ENCODE data around the gene PRKCH.

The PRKCH gene

GRCh38 chr14:61466249-61466904, 145.0 kb downstream of the PRKCH start:
- H2BK120ac ChIP-seq (ENCODE audit: low read depth, low read length): no peak overlapping the region
- H3K9ac ChIP-seq (ENCODE audit: low read length): peak overlapping the region; percentile 8
- no peak overlapping the region for H3K4me2 ChIP-seq (ENCODE audit: low read length)
- H3K18ac ChIP-seq (ENCODE audit: low read length): no peak overlapping the region
- H2BK5ac ChIP-seq (ENCODE audit: low read length): no peak overlapping the region
- no peak overlapping the region for H4K5ac ChIP-seq (ENCODE audit: low read length)
- no peak overlapping the region for H3K4ac ChIP-seq (ENCODE audit: low read depth, low read length)
- H3K27ac ChIP-seq (ENCODE audit: low read depth, low read length): no peak overlapping the region
- H3K79me1 ChIP-seq (ENCODE audit: low read length): no peaks in the 10 kb centered on the region
- no peak overlapping the region for H2AK5ac ChIP-seq (ENCODE audit: low read length)
- H3K4me3 ChIP-seq (ENCODE audit: low read length): no peak overlapping the region
- H3K4me1 ChIP-seq (ENCODE audit: control insufficient read depth, low read depth, low read length): peaks cover 8% of the 10 kb centered on the region
- no peak overlapping the region for H3K23ac ChIP-seq (ENCODE audit: low read length)
- no peaks in the 10 kb centered on the region for H3K79me2 ChIP-seq (ENCODE audit: control insufficient read depth, insufficient read depth, low read length)
- WGBS (ENCODE audit: extremely low coverage, insufficient coverage, low lambda C conversion rate): no CpG with 5 or more reads among the region's 17 CpGs
- peak overlapping the region; percentile 65 for H3K56ac ChIP-seq (ENCODE audit: low read length)
- no peaks in the 10 kb centered on the region for H3K27me3 ChIP-seq (ENCODE audit: insufficient read depth, low read length, poor library complexity)
- no peaks in the 10 kb centered on the region for H3K36me3 ChIP-seq (ENCODE audit: control insufficient read depth, insufficient read depth, low read length)
- H4K8ac ChIP-seq (ENCODE audit: low read depth, low read length): no peak overlapping the region
- no peak overlapping the region for H2BK15ac ChIP-seq (replicated peaks; ENCODE audit: low read depth)
- DNase-seq: peak; percentile 87

GRCh38 chr14:61466905-61467280, 145.5 kb downstream of the PRKCH start:
- Histone ChIP-seq H2BK120ac (ENCODE audit: low read depth, low read length) (no peak overlapping the region), H4K5ac (ENCODE audit: low read length) (no peak overlapping the region), H2BK5ac (ENCODE audit: low read length) (no peak overlapping the region), H4K8ac (ENCODE audit: low read depth, low read length) (no peak overlapping the region), H3K27ac (ENCODE audit: low read depth, low read length) (no peak overlapping the region), H3K79me1 (ENCODE audit: low read length) (no peaks in the 10 kb centered on the region), H3K18ac (ENCODE audit: low read length) (no peak overlapping the region), H2BK15ac (replicated peaks; ENCODE audit: low read depth) (no peak overlapping the region), H3K9ac (ENCODE audit: low read length) (no peak overlapping the region), H3K4me3 (ENCODE audit: low read length) (no peak overlapping the region), H3K4me2 (ENCODE audit: low read length) (no peak overlapping the region), H3K4me1 (ENCODE audit: control insufficient read depth, low read depth, low read length) (peaks cover 8% of the 10 kb centered on the region), H3K27me3 (ENCODE audit: insufficient read depth, low read length, poor library complexity) (no peaks in the 10 kb centered on the region), H2AK5ac (ENCODE audit: low read length) (no peak overlapping the region), H3K23ac (ENCODE audit: low read length) (no peak overlapping the region), H3K4ac (ENCODE audit: low read depth, low read length) (no peak overlapping the region), H3K36me3 (ENCODE audit: control insufficient read depth, insufficient read depth, low read length) (no peaks in the 10 kb centered on the region), H3K56ac (ENCODE audit: low read length) (no peak overlapping the region), H3K79me2 (ENCODE audit: control insufficient read depth, insufficient read depth, low read length) (no peaks in the 10 kb centered on the region)
- DNase-seq: no peak
- no CpG with 5 or more reads among the region's 3 CpGs for WGBS (ENCODE audit: extremely low coverage, insufficient coverage, low lambda C conversion rate)

GRCh38 chr14:61467296-61467695, 145.9 kb downstream of the PRKCH start:
- Histone ChIP-seq H3K23ac (ENCODE audit: low read length) (no peak overlapping the region), H3K36me3 (ENCODE audit: control insufficient read depth, insufficient read depth, low read length) (no peaks in the 10 kb centered on the region), H4K5ac (ENCODE audit: low read length) (no peak overlapping the region), H2AK5ac (ENCODE audit: low read length) (no peak overlapping the region), H2BK5ac (ENCODE audit: low read length) (no peak overlapping the region), H3K56ac (ENCODE audit: low read length) (peak overlapping the region; percentile 29), H3K18ac (ENCODE audit: low read length) (no peak overlapping the region), H3K4me1 (ENCODE audit: control insufficient read depth, low read depth, low read length) (peaks cover 8% of the 10 kb centered on the region), H3K27me3 (ENCODE audit: insufficient read depth, low read length, poor library complexity) (no peaks in the 10 kb centered on the region), H2BK120ac (ENCODE audit: low read depth, low read length) (no peak overlapping the region), H2BK15ac (replicated peaks; ENCODE audit: low read depth) (no peak overlapping the region), H3K4ac (ENCODE audit: low read depth, low read length) (no peak overlapping the region), H3K79me1 (ENCODE audit: low read length) (no peaks in the 10 kb centered on the region), H3K79me2 (ENCODE audit: control insufficient read depth, insufficient read depth, low read length) (no peaks in the 10 kb centered on the region), H4K8ac (ENCODE audit: low read depth, low read length) (no peak overlapping the region), H3K27ac (ENCODE audit: low read depth, low read length) (no peak overlapping the region), H3K9ac (ENCODE audit: low read length) (no peak overlapping the region), H3K4me2 (ENCODE audit: low read length) (no peak overlapping the region), H3K4me3 (ENCODE audit: low read length) (no peak overlapping the region)
- no peak for DNase-seq
- WGBS (ENCODE audit: extremely low coverage, insufficient coverage, low lambda C conversion rate): no CpG with 5 or more reads among the region's 7 CpGs

- Histone ChIP-seq H2BK15ac (replicated peaks; ENCODE audit: low read depth) (no peak overlapping the region), H3K4me3 (ENCODE audit: low read length) (no peak overlapping the region), H3K27me3 (ENCODE audit: insufficient read depth, low read length, poor library complexity) (no peaks in the 10 kb centered on the region), H3K56ac (ENCODE audit: low read length) (no peak overlapping the region), H3K79me2 (ENCODE audit: control insufficient read depth, insufficient read depth, low read length) (no peaks in the 10 kb centered on the region), H3K4me2 (ENCODE audit: low read length) (no peak overlapping the region), H3K4ac (ENCODE audit: low read depth, low read length) (no peak overlapping the region), H2BK120ac (ENCODE audit: low read depth, low read length) (no peak overlapping the region), H3K36me3 (ENCODE audit: control insufficient read depth, insufficient read depth, low read length) (no peaks in the 10 kb centered on the region), H3K4me1 (ENCODE audit: control insufficient read depth, low read depth, low read length) (peaks cover 8% of the 10 kb centered on the region), H3K18ac (ENCODE audit: low read length) (no peak overlapping the region), H3K9ac (ENCODE audit: low read length) (no peak overlapping the region), H2BK5ac (ENCODE audit: low read length) (no peak overlapping the region), H4K5ac (ENCODE audit: low read length) (no peak overlapping the region), H3K79me1 (ENCODE audit: low read length) (no peaks in the 10 kb centered on the region), H4K8ac (ENCODE audit: low read depth, low read length) (no peak overlapping the region), H3K23ac (ENCODE audit: low read length) (no peak overlapping the region), H2AK5ac (ENCODE audit: low read length) (no peak overlapping the region), H3K27ac (ENCODE audit: low read depth, low read length) (no peak overlapping the region)
- DNase-seq: no peak
- no CpG with 5 or more reads among the region's 7 CpGs for WGBS (ENCODE audit: extremely low coverage, insufficient coverage, low lambda C conversion rate)
Observed at GRCh38 chr14:61468063-61468825, 146.9 kb downstream of the PRKCH start.

- H3K27ac ChIP-seq (ENCODE audit: low read depth, low read length): no peak overlapping the region
- no peak overlapping the region for H3K4ac ChIP-seq (ENCODE audit: low read depth, low read length)
- H3K79me1 ChIP-seq (ENCODE audit: low read length): no peaks in the 10 kb centered on the region
- no peaks in the 10 kb centered on the region for H3K27me3 ChIP-seq (ENCODE audit: insufficient read depth, low read length, poor library complexity)
- WGBS (ENCODE audit: extremely low coverage, insufficient coverage, low lambda C conversion rate): no CpG with 5 or more reads among the region's 6 CpGs
- no peak overlapping the region for H3K18ac ChIP-seq (ENCODE audit: low read length)
- H3K4me3 ChIP-seq (ENCODE audit: low read length): no peak overlapping the region
- no peak overlapping the region for H2BK5ac ChIP-seq (ENCODE audit: low read length)
- H2BK120ac ChIP-seq (ENCODE audit: low read depth, low read length): no peak overlapping the region
- H4K5ac ChIP-seq (ENCODE audit: low read length): no peak overlapping the region
- H2AK5ac ChIP-seq (ENCODE audit: low read length): no peak overlapping the region
- H2BK15ac ChIP-seq (replicated peaks; ENCODE audit: low read depth): no peak overlapping the region
- H3K9ac ChIP-seq (ENCODE audit: low read length): no peak overlapping the region
- H3K4me1 ChIP-seq (ENCODE audit: control insufficient read depth, low read depth, low read length): peaks cover 8% of the 10 kb centered on the region
- no peaks in the 10 kb centered on the region for H3K36me3 ChIP-seq (ENCODE audit: control insufficient read depth, insufficient read depth, low read length)
- H4K8ac ChIP-seq (ENCODE audit: low read depth, low read length): no peak overlapping the region
- H3K79me2 ChIP-seq (ENCODE audit: control insufficient read depth, insufficient read depth, low read length): no peaks in the 10 kb centered on the region
- peak overlapping the region; percentile 62 for H3K56ac ChIP-seq (ENCODE audit: low read length)
- no peak overlapping the region for H3K4me2 ChIP-seq (ENCODE audit: low read length)
- H3K23ac ChIP-seq (ENCODE audit: low read length): no peak overlapping the region
- DNase-seq: no peak
Observed at GRCh38 chr14:61469781-61470180, 148.4 kb downstream of the PRKCH start.
